SU-DHL-6 (cell line): Measurements from ENCODE around the gene CCDC120.

Source experiments
- H2AFZ ChIP-seq: fragments of 200-600 bp; sonication (generic); 2 replicates; pipeline ENCODE4 v1.6.1; 2014; ENCODE audit warnings: low read depth, mild to moderate bottlenecking, moderate library complexity, mixed read lengths, antibody characterized with exemption, low read length; ENCODE audit not compliant: severe bottlenecking
- H3F3A ChIP-seq: fragments of 200-600 bp; shearing (Covaris generic); 2 replicates; pipeline ENCODE4 v1.6.0; 2016; ENCODE audit warnings: antibody characterized with exemption, mild to moderate bottlenecking; ENCODE audit not compliant: insufficient read depth
- H3K27ac ChIP-seq: fragments of 200-600 bp; sonication (generic); 2 replicates; pipeline ENCODE4 v1.5.1; 2016; ENCODE audit warnings: low read depth, mild to moderate bottlenecking, low read length, moderate library complexity, mixed read lengths
- H3K27me3 ChIP-seq: fragments of 200-600 bp; sonication (generic), shearing (Covaris generic); 2 replicates; pipeline ENCODE4 v1.6.0; 2014; ENCODE audit warnings: mild to moderate bottlenecking, low read length
- H3K36me3 ChIP-seq: fragments of 200-600 bp; sonication (generic); 2 replicates; pipeline ENCODE4 v1.6.1; 2014; ENCODE audit warnings: mild to moderate bottlenecking, low read length, mixed read lengths
- H3K4me2 ChIP-seq: fragments of 300-600, 200-600 bp; shearing (Covaris generic), sonication (generic); 2 replicates; pipeline ENCODE4 v1.6.0; 2014; ENCODE audit warnings: low read length, low read depth, mild to moderate bottlenecking; ENCODE audit not compliant: poor library complexity, severe bottlenecking
- H3K4me3 ChIP-seq: fragments of 200-600 bp; sonication (generic); 2 replicates; pipeline ENCODE4 v1.5.1; 2014; ENCODE audit warnings: antibody characterized with exemption, low read length, mild to moderate bottlenecking, mixed read lengths; ENCODE audit not compliant: insufficient read depth, poor library complexity, severe bottlenecking
- H3K79me2 ChIP-seq: fragments of 200-600 bp; sonication (generic); 2 replicates; pipeline ENCODE4 v1.6.1; 2014; ENCODE audit warnings: mild to moderate bottlenecking, low read length, moderate library complexity; ENCODE audit not compliant: insufficient read depth
- H3K9ac ChIP-seq: fragments of 200-600 bp; sonication (generic); 2 replicates; pipeline ENCODE4 v1.7.0; 2014; ENCODE audit warnings: mild to moderate bottlenecking, low read length
- H3K9me2 ChIP-seq: fragments of 200-600 bp; sonication (generic); replicated peaks from 2 replicates; pipeline ENCODE4 v1.6.1; 2014; ENCODE audit warnings: low read length; ENCODE audit not compliant: insufficient read depth
- H3K9me3 ChIP-seq: fragments of 200-600 bp; sonication (generic); 2 replicates; pipeline ENCODE4 v1.6.1; 2014; ENCODE audit warnings: low read length, mixed read lengths; ENCODE audit not compliant: insufficient read depth
- H4K20me1 ChIP-seq: fragments of 200-600 bp; sonication (generic); 2 replicates; pipeline ENCODE4 v1.6.1; 2014; ENCODE audit warnings: low read depth, mild to moderate bottlenecking, antibody characterized with exemption, low read length, moderate library complexity, mixed read lengths
- EZH2phosphoT487 ChIP-seq: fragments of 200-600 bp; sonication (generic), shearing (Covaris generic); conservative IDR thresholded peaks from 2 replicates; pipeline ENCODE4 v1.6.1; 2018; ENCODE audit warnings: mild to moderate bottlenecking, antibody characterized with exemption, low read length, moderate library complexity, mixed read lengths
- TF ChIP-seq, protein P1 (sequence below): fragments of 200-600 bp; sonication (generic); IDR thresholded peaks from one replicate; pipeline ENCODE4 v1.5.1; 2017; ENCODE audit warnings: antibody characterized with exemption, mild to moderate bottlenecking, low read length, moderate library complexity; ENCODE audit not compliant: insufficient read depth, poor library complexity, severe bottlenecking

CCDC120 gene

GRCh38 chrX:49059681-49060085, 884 bp downstream of the CCDC120 start:
- TF ChIP-seq, protein P1, sequence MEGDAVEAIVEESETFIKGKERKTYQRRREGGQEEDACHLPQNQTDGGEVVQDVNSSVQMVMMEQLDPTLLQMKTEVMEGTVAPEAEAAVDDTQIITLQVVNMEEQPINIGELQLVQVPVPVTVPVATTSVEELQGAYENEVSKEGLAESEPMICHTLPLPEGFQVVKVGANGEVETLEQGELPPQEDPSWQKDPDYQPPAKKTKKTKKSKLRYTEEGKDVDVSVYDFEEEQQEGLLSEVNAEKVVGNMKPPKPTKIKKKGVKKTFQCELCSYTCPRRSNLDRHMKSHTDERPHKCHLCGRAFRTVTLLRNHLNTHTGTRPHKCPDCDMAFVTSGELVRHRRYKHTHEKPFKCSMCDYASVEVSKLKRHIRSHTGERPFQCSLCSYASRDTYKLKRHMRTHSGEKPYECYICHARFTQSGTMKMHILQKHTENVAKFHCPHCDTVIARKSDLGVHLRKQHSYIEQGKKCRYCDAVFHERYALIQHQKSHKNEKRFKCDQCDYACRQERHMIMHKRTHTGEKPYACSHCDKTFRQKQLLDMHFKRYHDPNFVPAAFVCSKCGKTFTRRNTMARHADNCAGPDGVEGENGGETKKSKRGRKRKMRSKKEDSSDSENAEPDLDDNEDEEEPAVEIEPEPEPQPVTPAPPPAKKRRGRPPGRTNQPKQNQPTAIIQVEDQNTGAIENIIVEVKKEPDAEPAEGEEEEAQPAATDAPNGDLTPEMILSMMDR = no peak
- no peak for TF ChIP-seq EZH2phosphoT487
- Histone ChIP-seq H4K20me1 (no peaks in the 10 kb centered on the region), H3K9ac (no peak overlapping the region), H2AFZ (no peak overlapping the region), H3K4me2 (no peak overlapping the region), H3F3A (no peaks in the 10 kb centered on the region), H3K27me3 (no peaks in the 10 kb centered on the region), H3K9me2 (no peaks in the 10 kb centered on the region), H3K79me2 (no peaks in the 10 kb centered on the region), H3K36me3 (no peaks in the 10 kb centered on the region), H3K4me3 (no peak overlapping the region), H3K9me3 (no peaks in the 10 kb centered on the region), H3K27ac (no peak overlapping the region)

- no peak overlapping the region for H3K4me2 ChIP-seq
- no peaks in the 10 kb centered on the region for H3K9me2 ChIP-seq
- no peak overlapping the region for H3K27ac ChIP-seq
- no peak overlapping the region for H3K4me3 ChIP-seq
- H3K79me2 ChIP-seq = no peaks in the 10 kb centered on the region
- no peaks in the 10 kb centered on the region for H3F3A ChIP-seq
- no peaks in the 10 kb centered on the region for H3K27me3 ChIP-seq
- H3K9me3 ChIP-seq = no peaks in the 10 kb centered on the region
- H4K20me1 ChIP-seq = no peaks in the 10 kb centered on the region
- H3K9ac ChIP-seq = no peak overlapping the region
- no peaks in the 10 kb centered on the region for H3K36me3 ChIP-seq
- TF ChIP-seq, protein P1 = no peak
- no peak for TF ChIP-seq EZH2phosphoT487
- H2AFZ ChIP-seq = no peak overlapping the region
Observed at GRCh38 chrX:49060914-49061313, 2.1 kb downstream of the CCDC120 start.

DNA sequence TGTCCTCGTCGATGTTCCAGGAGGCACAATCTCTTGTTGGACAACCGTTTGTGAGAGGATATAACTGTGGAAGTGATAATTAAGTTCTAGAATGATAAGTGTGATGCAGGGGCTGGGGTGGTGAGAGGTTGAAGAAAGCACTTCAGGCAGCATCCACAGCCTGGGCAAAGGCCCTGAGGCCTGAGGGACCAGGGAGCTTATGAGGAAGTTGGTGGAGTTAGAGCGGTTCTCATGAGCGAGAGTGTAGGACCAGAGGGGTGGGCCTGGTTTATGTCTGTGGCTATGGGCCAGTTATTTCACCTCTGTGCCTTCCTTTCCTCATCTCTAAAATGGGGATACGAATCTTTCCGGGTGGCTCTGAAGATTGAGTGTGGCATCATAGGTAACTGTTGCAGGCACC, 2.7 kb downstream of the CCDC120 start:
- H3K9me3 ChIP-seq = no peaks in the 10 kb centered on the region
- no peaks in the 10 kb centered on the region for H4K20me1 ChIP-seq

More for the DNA sequence above, 2.7 kb downstream of the CCDC120 start:
- Histone ChIP-seq H3K9me2 (no peaks in the 10 kb centered on the region), H2AFZ (no peak overlapping the region), H3F3A (no peaks in the 10 kb centered on the region; the same call in 1 of the 2 replicates), H3K4me2 (no peak overlapping the region), H3K27me3 (no peaks in the 10 kb centered on the region), H3K79me2 (no peaks in the 10 kb centered on the region), H3K36me3 (no peaks in the 10 kb centered on the region), H3K4me3 (no peak overlapping the region), H3K9ac (no peak overlapping the region), H3K27ac (no peak overlapping the region)
- TF ChIP-seq, protein P1 = no peak
- no peak for TF ChIP-seq EZH2phosphoT487
